Gastrocnemius medialis (tissue), 4 donors: ENCODE results near the gene EFS. TPM values are rescaled to one million over a fixed set of nuclear protein-coding genes. Genes with fewer than 3 reads are reported as not detected.
A peak's percentile ranks its signal among the peaks of the same experiment; 100 is the strongest.

Experiments
- ATAC-seq, 2 donors: fragments of 150-250 bp; one replicate each; pipeline ENCODE4 v1.9.1; 2016
- DNase-seq, 2 donors: peaks; one replicate each; pipeline ENCODE4 v3.0.0-alpha.2; 2019
- H3K27ac ChIP-seq, 4 donors: fragments of 200-600 bp; sonication (generic); 1 replicate in 1 of 4; 2 replicates in 3 of 4; pipeline ENCODE4 v1.5.1; 2016 to 2018; ENCODE audit warnings: mild to moderate bottlenecking in 2 of 4, moderate library complexity in 1 of 4
- H3K27me3 ChIP-seq, 3 donors: fragments of 200-600 bp; sonication (generic) in 2 of 3; 1 replicate in 1 of 3; 2 replicates in 2 of 3; pipeline versions ENCODE4 v1.5.1 to v1.6.0; 2016 to 2019; ENCODE audit warnings: mild to moderate bottlenecking in 1 of 3, moderate library complexity in 1 of 3
- H3K36me3 ChIP-seq, 2 donors: fragments of 200-600 bp; sonication (generic) in 1 of 2; one replicate each; pipeline ENCODE4 v1.5.1; 2017 to 2018
- H3K4me1 ChIP-seq, 2 donors: fragments of 200-600 bp; sonication (generic) in 1 of 2; one replicate each; pipeline ENCODE4 v1.5.1; 2016 to 2017; ENCODE audit warnings: mild to moderate bottlenecking in 2 of 2
- H3K4me3 ChIP-seq, 4 donors: fragments of 200-600 bp; sonication (generic) in 3 of 4; 1 replicate in 1 of 4; 2 replicates in 3 of 4; pipeline ENCODE4 v1.5.1; 2016 to 2019; ENCODE audit warnings: mild to moderate bottlenecking in 2 of 4
- H3K9me3 ChIP-seq, 3 donors: fragments of 200-600 bp; sonication (generic) in 2 of 3; 1 replicate in 1 of 3; 2 replicates in 2 of 3; pipeline ENCODE4 v1.5.1; 2016 to 2019
- CTCF ChIP-seq, 5 experiments: fragments of 450-650 bp in 3 of 5; fragments of 200-600 bp in 2 of 5; sonication (generic) in 2 of 5; IDR thresholded peaks in 4 of 5; conservative IDR thresholded peaks in 1 of 5; 1 replicate in 4 of 5; 2 replicates in 1 of 5; pipeline ENCODE4 v1.5.1; 2016 to 2019; ENCODE audit warnings: antibody characterized with exemption in 5 of 5, mild to moderate bottlenecking in 3 of 5, moderate library complexity in 3 of 5
- POLR2A ChIP-seq, 2 donors: fragments of 450-650 bp; IDR thresholded peaks; one replicate each; pipeline ENCODE4 v1.6.1; 2017; ENCODE audit warnings: antibody characterized with exemption in 2 of 2, mild to moderate bottlenecking in 2 of 2, moderate library complexity in 2 of 2
- in situ Hi-C, 4 donors: fragments of 200-750 bp; cut with MboI; loops; one replicate each; pipeline versions ENCODE4 v1.15.0 to v1.8.0; 2017; ENCODE audit warnings: low sequenced_read_pairs in 4 of 4
- intact Hi-C: fragments of 100-400 bp; cut with DNase I; formaldehyde crosslinking; loops from one replicate; pipeline ENCODE4 v1.15.1; 2023; ENCODE audit warnings: low total_unique reads
- total RNA-seq, 4 donors: library from RNA; depleted of rRNA; stranded (reverse); fragments of >200 nt; gene quantifications; one replicate each; pipeline versions ENCODE4 v1.1.0 to v1.2.3, GENCODE V29; 2016

The EFS gene
- total RNA-seq, 4 donors from 2014 or later, result 0.31 to 4.1 (median 1.6) TPM

GRCh38 chr14:23404331-23404900, 39.4 kb upstream of the EFS start:
- Histone ChIP-seq H3K4me3 (no peak overlapping the region), H3K4me1 (peaks cover 3 to 31% of the 10 kb centered on the region in 2 donors), H3K27me3 (no peaks in the 10 kb centered on the region), H3K27ac (peak overlapping the region; percentile 79 to 90 (median 84)), H3K36me3 (no peaks in the 10 kb centered on the region), H3K9me3 (no peaks in the 10 kb centered on the region)
- in situ Hi-C loops, result no loop called here
- intact Hi-C loops, result no loop called here
- TF ChIP-seq POLR2A (IDR thresholded peaks at IDR 0.05) (no peak), CTCF (IDR thresholded peaks at IDR 0.05 in 4 of 5, conservative IDR thresholded peaks at IDR 0.05 in 1 of 5) (no peak)
- DNase-seq (peak in 1 of 2 donors; percentile 17), ATAC-seq (no peak)

- no peak for TF ChIP-seq CTCF (IDR thresholded peaks at IDR 0.05 in 4 of 5, conservative IDR thresholded peaks at IDR 0.05 in 1 of 5)
- TF ChIP-seq POLR2A (IDR thresholded peaks at IDR 0.05), result no peak
- Histone ChIP-seq H3K36me3 (no peaks in the 10 kb centered on the region), H3K4me3 (no peak overlapping the region), H3K4me1 (peaks cover 0 to 26% of the 10 kb centered on the region in 2 donors), H3K27ac (peak overlapping the region in 3 of 4 donors; percentile 84 to 90 (median 85)), H3K9me3 (no peaks in the 10 kb centered on the region), H3K27me3 (no peaks in the 10 kb centered on the region)
- DNase-seq (no peak), ATAC-seq (no peak)
- in situ Hi-C loops, result no loop called here
- intact Hi-C loops, result no loop called here
These were observed 38.9 kb upstream of the EFS start for GRCh38 chr14:23403908-23404307.

- no peaks in the 10 kb centered on the region for H3K27me3 ChIP-seq
- in situ Hi-C loops (no loop called here), intact Hi-C loops (no loop called here)
- H3K9me3 ChIP-seq, result no peaks in the 10 kb centered on the region
- ATAC-seq, result no peak
- no peak overlapping the region for H3K4me3 ChIP-seq
- H3K36me3 ChIP-seq, result no peaks in the 10 kb centered on the region
- peaks cover 0 to 18% of the 10 kb centered on the region in 2 donors for H3K4me1 ChIP-seq
- no peak for DNase-seq
- TF ChIP-seq CTCF (IDR thresholded peaks at IDR 0.05 in 4 of 5, conservative IDR thresholded peaks at IDR 0.05 in 1 of 5), result no peak
- TF ChIP-seq POLR2A (IDR thresholded peaks at IDR 0.05), result no peak
- H3K27ac ChIP-seq, result peak overlapping the region in 3 of 4 donors; percentile 84 to 90 (median 85)
These were observed 38.1 kb upstream of the EFS start for GRCh38 chr14:23403139-23403438.

- H3K4me1 ChIP-seq, result peaks cover 0 to 18% of the 10 kb centered on the region in 2 donors
- no peak for TF ChIP-seq POLR2A (IDR thresholded peaks at IDR 0.05)
- no peak for TF ChIP-seq CTCF (IDR thresholded peaks at IDR 0.05 in 4 of 5, conservative IDR thresholded peaks at IDR 0.05 in 1 of 5)
- no peaks in the 10 kb centered on the region for H3K27me3 ChIP-seq
- H3K9me3 ChIP-seq, result no peaks in the 10 kb centered on the region
- H3K4me3 ChIP-seq, result no peak overlapping the region
- intact Hi-C loops, result no loop called here
- ATAC-seq (no peak), DNase-seq (peak; percentile 36 to 49)
- in situ Hi-C loops, result no loop called here
- no peaks in the 10 kb centered on the region for H3K36me3 ChIP-seq
- H3K27ac ChIP-seq, result peak overlapping the region in 3 of 4 donors; percentile 84 to 90 (median 85)
These were observed 37.5 kb upstream of the EFS start for GRCh38 chr14:23402296-23403138.
